Thoracic aorta (tissue), 2 donors: ENCODE measurements around the gene ZNF423. TPM values are rescaled to one million over a fixed set of nuclear protein-coding genes. Genes with fewer than 3 reads are reported as not detected.

Source experiments
- ATAC-seq: fragments of 150-250 bp; one replicate; pipeline ENCODE4 v1.8.0; 2017; ENCODE audit warnings: low read depth; ENCODE audit not compliant: insufficient number of reproducible peaks, low FRiP score
- DNase-seq: peaks from one replicate; pipeline ENCODE4 v3.0.0-alpha.2; 2020; ENCODE audit warnings: low spot score
- H3K27ac ChIP-seq, 2 donors: fragments of 200-600 bp; sonication (generic); 1 replicate in 1 of 2; 2 replicates in 1 of 2; pipeline ENCODE4 v1.5.1; 2016; ENCODE audit warnings: mild to moderate bottlenecking in 2 of 2, moderate library complexity in 2 of 2
- H3K27me3 ChIP-seq: fragments of 200-600 bp; sonication (generic); replicated peaks from 2 replicates; pipeline ENCODE4 v1.6.0; 2016; ENCODE audit warnings: mild to moderate bottlenecking; ENCODE audit not compliant: insufficient read depth
- H3K36me3 ChIP-seq: fragments of 200-600 bp; sonication (generic); one replicate; pipeline ENCODE4 v1.5.1; 2016
- H3K4me1 ChIP-seq, 2 donors: fragments of 200-600 bp; sonication (generic); 1 replicate in 1 of 2; 2 replicates in 1 of 2; pipeline versions ENCODE4 v1.5.1 to v1.6.0; 2016; ENCODE audit warnings: low read depth in 2 of 2, mild to moderate bottlenecking in 1 of 2; ENCODE audit not compliant: control insufficient read depth in 1 of 2
- H3K4me3 ChIP-seq: fragments of 200-600 bp; sonication (generic); 2 replicates; pipeline ENCODE4 v1.5.1; 2016; ENCODE audit warnings: mild to moderate bottlenecking
- H3K9me3 ChIP-seq: fragments of 200-600 bp; sonication (generic); 2 replicates; pipeline ENCODE4 v1.5.1; 2016
- CTCF ChIP-seq: fragments of 200-600 bp; sonication (generic); IDR thresholded peaks from one replicate; pipeline ENCODE4 v1.5.1; 2019; ENCODE audit warnings: antibody characterized with exemption
- total RNA-seq, 2 donors: library from RNA; depleted of rRNA; stranded (reverse); fragments of >200 nt; gene quantifications; one replicate each; pipeline versions ENCODE4 v1.1.0 to v1.2.3, GENCODE V29; 2016

Gene ZNF423
- total RNA-seq, 2 donors from 2014 or later: 16.2 to 22.9 TPM

DNA sequence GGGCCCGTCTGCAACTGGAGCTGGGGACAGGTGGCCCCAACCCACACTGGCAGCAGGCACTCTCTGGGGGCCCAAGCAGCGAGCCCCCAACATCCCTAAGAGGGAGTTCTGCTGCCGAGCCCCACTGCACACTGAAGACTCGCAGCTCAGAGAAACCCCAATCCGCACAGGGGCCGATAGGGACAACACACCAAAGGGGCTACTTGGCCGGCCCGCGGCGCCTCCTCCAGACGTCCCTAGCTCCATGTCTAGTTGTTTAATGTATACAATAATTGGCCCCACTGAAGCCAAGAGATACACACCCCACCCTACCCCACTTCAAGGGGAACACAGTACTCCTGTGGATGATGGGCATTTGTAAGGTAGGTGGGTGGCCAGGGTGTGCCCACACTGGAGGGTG lies 62.7 kb downstream of the ZNF423 start:
- H3K4me3 ChIP-seq: no peak overlapping the region
- no peak overlapping the region for H3K27ac ChIP-seq
- TF ChIP-seq CTCF: no peak
- peaks cover 7 to 19% of the 10 kb centered on the region in 2 donors for H3K4me1 ChIP-seq
- no peaks in the 10 kb centered on the region for H3K36me3 ChIP-seq
- H3K27me3 ChIP-seq: no peaks in the 10 kb centered on the region
- no peak for ATAC-seq
- no peak for DNase-seq
- H3K9me3 ChIP-seq: no peaks in the 10 kb centered on the region

DNA sequence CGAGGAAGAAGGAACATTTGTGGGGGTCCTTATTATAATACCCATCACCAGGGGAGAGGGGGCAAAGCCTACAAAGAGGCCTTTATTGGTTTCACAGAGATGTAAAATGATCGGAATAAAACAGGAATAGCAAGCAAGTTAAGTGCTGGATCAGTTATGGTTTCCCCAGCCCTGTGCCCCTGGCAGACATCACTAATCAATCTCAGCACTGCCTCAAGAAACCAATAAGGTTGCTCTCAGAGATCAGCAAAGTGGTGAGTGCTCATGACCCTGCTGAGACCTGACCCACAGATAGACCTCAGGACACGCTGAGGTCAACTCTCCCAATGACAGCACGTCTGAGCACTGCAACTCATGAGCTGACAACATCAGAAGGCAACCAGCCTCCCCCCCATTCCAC lies 66.3 kb downstream of the ZNF423 start:
- ATAC-seq (no peak), DNase-seq (no peak)
- H3K27me3 ChIP-seq: no peaks in the 10 kb centered on the region
- peaks cover 12 to 42% of the 10 kb centered on the region in 2 donors for H3K4me1 ChIP-seq
- H3K4me3 ChIP-seq: no peak overlapping the region
- H3K9me3 ChIP-seq: no peaks in the 10 kb centered on the region
- H3K27ac ChIP-seq: peak overlapping the region; percentile 60 to 87
- H3K36me3 ChIP-seq: no peaks in the 10 kb centered on the region
- TF ChIP-seq CTCF: no peak

GRCh38 chr16:49788986-49789385 lies 66.9 kb downstream of the ZNF423 start:
- peak; percentile 57 for ATAC-seq
- no peak for DNase-seq
- H3K27me3 ChIP-seq: no peaks in the 10 kb centered on the region

DNA sequence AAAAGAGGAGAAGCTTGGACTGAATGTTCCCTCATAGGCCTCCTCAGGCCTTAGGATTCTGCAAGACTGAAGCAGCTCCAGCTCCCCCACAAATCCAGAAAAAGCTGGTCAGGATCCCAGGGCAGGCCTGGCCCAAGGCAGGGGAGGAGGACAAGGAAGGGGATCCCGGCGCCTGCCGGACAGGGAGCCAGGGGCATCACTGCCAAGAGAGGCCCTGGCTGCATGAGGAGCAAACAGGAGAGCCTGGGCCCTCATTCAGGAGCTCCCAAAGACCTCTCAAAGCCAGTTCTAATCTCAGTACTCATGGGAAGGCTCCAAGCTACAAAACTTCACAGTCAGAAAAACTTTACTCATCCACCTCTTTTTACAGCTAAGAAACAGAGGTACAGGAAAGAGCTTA lies 67.3 kb downstream of the ZNF423 start:
- DNase-seq: no peak

More at GRCh38 chr16:49788986-49789385, 66.9 kb downstream of the ZNF423 start:
- Histone ChIP-seq H3K9me3 (no peaks in the 10 kb centered on the region), H3K4me1 (peaks cover 12 to 42% of the 10 kb centered on the region in 2 donors), H3K27ac (peak overlapping the region; percentile 60 to 87), H3K4me3 (no peak overlapping the region), H3K36me3 (no peaks in the 10 kb centered on the region)
- TF ChIP-seq CTCF: no peak

GRCh38 chr16:49786926-49787557 lies 68.9 kb downstream of the ZNF423 start:
- no peak for DNase-seq
- Histone ChIP-seq H3K27ac (peak overlapping the region; percentile 60 to 87), H3K36me3 (no peaks in the 10 kb centered on the region), H3K9me3 (no peaks in the 10 kb centered on the region), H3K4me3 (no peak overlapping the region), H3K4me1 (peaks cover 12 to 42% of the 10 kb centered on the region in 2 donors), H3K27me3 (no peaks in the 10 kb centered on the region)
- ATAC-seq: no peak
- TF ChIP-seq CTCF: no peak

More for the DNA sequence above, 67.3 kb downstream of the ZNF423 start:
- Histone ChIP-seq H3K27me3 (no peaks in the 10 kb centered on the region), H3K4me3 (no peak overlapping the region), H3K27ac (peak overlapping the region; percentile 60 to 87), H3K4me1 (peaks cover 12 to 42% of the 10 kb centered on the region in 2 donors), H3K9me3 (no peaks in the 10 kb centered on the region), H3K36me3 (no peaks in the 10 kb centered on the region)
- peak; percentile 4 for ATAC-seq
- TF ChIP-seq CTCF: no peak
